ENCODE results near the gene HTT.

Gene HTT

GRCh38 chr4:3290889-3291321 lies 216.4 kb downstream of the HTT start:
- H4K91ac ChIP-seq (ENCODE audit: low read depth, low read length, poor library complexity) = no peak overlapping the region
- peaks cover 0 to 12% of the 10 kb centered on the region in 2 donors for H3K9me3 ChIP-seq (replicated peaks in 1 of 2; ENCODE audit: control insufficient read depth in 2 of 2, insufficient read depth in 1 of 2, low read depth in 1 of 2, low read length in 2 of 2)
- H3K23ac ChIP-seq (ENCODE audit: low read depth, low read length, poor library complexity) = no peak overlapping the region
- H2BK120ac ChIP-seq (ENCODE audit: low read depth, low read length) = no peak overlapping the region
- H4K8ac ChIP-seq (ENCODE audit: low read depth, low read length) = no peak overlapping the region
- WGBS, 2 donors (ENCODE audit: extremely low coverage in 2 of 2, insufficient read length in 2 of 2, insufficient replicate concordance in 1 of 2) = no CpG with 5 or more reads among the region's 9 CpGs
- H3K18ac ChIP-seq (ENCODE audit: low read length) = peak overlapping the region; percentile 71
- peaks cover 0 to 5% (median 3%) of the 10 kb centered on the region in 3 experiments for H3K27me3 ChIP-seq (ENCODE audit: control insufficient read depth in 3 of 3, insufficient read depth in 3 of 3, low read depth in 1 of 3, low read length in 3 of 3)
- no peak overlapping the region for H2AFZ ChIP-seq (ENCODE audit: low read length)
- H3K79me1 ChIP-seq (ENCODE audit: low read depth, low read length) = peaks cover 16% of the 10 kb centered on the region
- H2BK12ac ChIP-seq (ENCODE audit: low read length) = no peak overlapping the region
- H3K14ac ChIP-seq (ENCODE audit: low read length) = peak overlapping the region; percentile 38
- H3K4ac ChIP-seq (ENCODE audit: low read length) = no peak overlapping the region
- H3K36me3 ChIP-seq (replicated peaks in 1 of 2; ENCODE audit: control insufficient read depth in 2 of 2, insufficient read depth in 2 of 2, low read length in 2 of 2) = peaks cover 0 to 3% of the 10 kb centered on the region in 2 donors
- peaks cover 18 to 19% of the 10 kb centered on the region in 2 donors for H3K4me1 ChIP-seq (ENCODE audit: control insufficient read depth in 2 of 2, insufficient read depth in 1 of 2, low read depth in 1 of 2, low read length in 2 of 2)
- H3K9ac ChIP-seq (ENCODE audit: low read depth, low read length, poor library complexity) = peak overlapping the region; percentile 44
- no peak overlapping the region for H3K4me2 ChIP-seq (ENCODE audit: insufficient read depth, low read length, poor library complexity, severe bottlenecking)
- H2BK15ac ChIP-seq (ENCODE audit: low read length) = no peak overlapping the region
- DNase-seq (ENCODE audit: low spot score) = no peak
- no peak overlapping the region for H3K4me3 ChIP-seq (ENCODE audit: low read length in 2 of 2)
- no peak overlapping the region for H2BK5ac ChIP-seq (ENCODE audit: low read length)
- no peak overlapping the region for H3K27ac ChIP-seq (replicated peaks; ENCODE audit: low read length)
- H2AK5ac ChIP-seq (ENCODE audit: low read depth, low read length) = peak overlapping the region; percentile 97

- Histone ChIP-seq H3K79me1 (ENCODE audit: low read depth, low read length) (peaks cover 16% of the 10 kb centered on the region), H3K36me3 (replicated peaks in 1 of 2; ENCODE audit: control insufficient read depth in 2 of 2, insufficient read depth in 2 of 2, low read length in 2 of 2) (peaks cover 0 to 3% of the 10 kb centered on the region in 2 donors), H2BK5ac (ENCODE audit: low read length) (no peak overlapping the region), H2BK12ac (ENCODE audit: low read length) (no peak overlapping the region), H3K18ac (ENCODE audit: low read length) (peak overlapping the region; percentile 93), H2AK5ac (ENCODE audit: low read depth, low read length) (peak overlapping the region; percentile 88), H3K27ac (replicated peaks; ENCODE audit: low read length) (no peak overlapping the region), H3K9me3 (replicated peaks in 1 of 2; ENCODE audit: control insufficient read depth in 2 of 2, insufficient read depth in 1 of 2, low read depth in 1 of 2, low read length in 2 of 2) (peaks cover 0 to 12% of the 10 kb centered on the region in 2 donors), H3K14ac (ENCODE audit: low read length) (peak overlapping the region; percentile 8), H3K23ac (ENCODE audit: low read depth, low read length, poor library complexity) (peak overlapping the region; percentile 95), H2BK120ac (ENCODE audit: low read depth, low read length) (no peak overlapping the region), H3K4me3 (ENCODE audit: low read length in 2 of 2) (peak overlapping the region; percentile 88 to 94), H3K4me1 (ENCODE audit: control insufficient read depth in 2 of 2, insufficient read depth in 1 of 2, low read depth in 1 of 2, low read length in 2 of 2) (peaks cover 18 to 20% of the 10 kb centered on the region in 2 donors), H4K91ac (ENCODE audit: low read depth, low read length, poor library complexity) (no peak overlapping the region), H4K8ac (ENCODE audit: low read depth, low read length) (no peak overlapping the region), H3K4ac (ENCODE audit: low read length) (no peak overlapping the region), H3K27me3 (ENCODE audit: control insufficient read depth in 3 of 3, insufficient read depth in 3 of 3, low read depth in 1 of 3, low read length in 3 of 3) (peaks cover 0 to 5% (median 3%) of the 10 kb centered on the region in 3 experiments), H3K4me2 (ENCODE audit: insufficient read depth, low read length, poor library complexity, severe bottlenecking) (peak overlapping the region; percentile 99), H2AFZ (ENCODE audit: low read length) (peak overlapping the region; percentile 97), H3K9ac (ENCODE audit: low read depth, low read length, poor library complexity) (peak overlapping the region; percentile 93), H2BK15ac (ENCODE audit: low read length) (peak overlapping the region; percentile 92)
- no CpG with 5 or more reads among the region's 24 CpGs for WGBS, 2 donors (ENCODE audit: extremely low coverage in 2 of 2, insufficient read length in 2 of 2, insufficient replicate concordance in 1 of 2)
- DNase-seq (ENCODE audit: low spot score) = no peak
Observed at GRCh38 chr4:3291411-3291968, 217.0 kb downstream of the HTT start.

- Histone ChIP-seq H3K4me1 (ENCODE audit: control insufficient read depth in 2 of 2, insufficient read depth in 1 of 2, low read depth in 1 of 2, low read length in 2 of 2) (peaks cover 14 to 23% of the 10 kb centered on the region in 2 donors), H3K79me1 (ENCODE audit: low read depth, low read length) (peaks cover 16% of the 10 kb centered on the region), H2AK5ac (ENCODE audit: low read depth, low read length) (peak overlapping the region; percentile 88), H4K91ac (ENCODE audit: low read depth, low read length, poor library complexity) (no peak overlapping the region), H3K4me2 (ENCODE audit: insufficient read depth, low read length, poor library complexity, severe bottlenecking) (peak overlapping the region; percentile 99), H2BK15ac (ENCODE audit: low read length) (peak overlapping the region; percentile 58), H3K4ac (ENCODE audit: low read length) (no peak overlapping the region), H3K27me3 (ENCODE audit: control insufficient read depth in 3 of 3, insufficient read depth in 3 of 3, low read depth in 1 of 3, low read length in 3 of 3) (peaks cover 0 to 5% (median under 1%) of the 10 kb centered on the region in 3 experiments), H2BK5ac (ENCODE audit: low read length) (peak overlapping the region; percentile 82), H2AFZ (ENCODE audit: low read length) (peak overlapping the region; percentile 97), H3K4me3 (ENCODE audit: low read length in 2 of 2) (peak overlapping the region; percentile 88 to 94), H3K14ac (ENCODE audit: low read length) (peak overlapping the region; percentile 82), H2BK12ac (ENCODE audit: low read length) (no peak overlapping the region), H3K9me3 (replicated peaks in 1 of 2; ENCODE audit: control insufficient read depth in 2 of 2, insufficient read depth in 1 of 2, low read depth in 1 of 2, low read length in 2 of 2) (peaks cover 0 to 16% of the 10 kb centered on the region in 2 donors), H4K8ac (ENCODE audit: low read depth, low read length) (no peak overlapping the region), H3K27ac (replicated peaks; ENCODE audit: low read length) (peak overlapping the region; percentile 72), H3K23ac (ENCODE audit: low read depth, low read length, poor library complexity) (peak overlapping the region; percentile 95), H3K36me3 (replicated peaks in 1 of 2; ENCODE audit: control insufficient read depth in 2 of 2, insufficient read depth in 2 of 2, low read length in 2 of 2) (peaks cover 0 to 3% of the 10 kb centered on the region in 2 donors), H2BK120ac (ENCODE audit: low read depth, low read length) (peak overlapping the region; percentile 61), H3K18ac (ENCODE audit: low read length) (peak overlapping the region; percentile 98), H3K9ac (ENCODE audit: low read depth, low read length, poor library complexity) (peak overlapping the region; percentile 93)
- WGBS, 2 donors (ENCODE audit: extremely low coverage in 2 of 2, insufficient read length in 2 of 2, insufficient replicate concordance in 1 of 2) = no CpG with 5 or more reads among the region's 60 CpGs
- DNase-seq (ENCODE audit: low spot score) = no peak
Observed at GRCh38 chr4:3291969-3292570, 217.6 kb downstream of the HTT start.
